Measurements from ENCODE around the gene RBM18. TPM values are rescaled to one million over a fixed set of nuclear protein-coding genes. Genes with fewer than 3 reads are reported as not detected.
A peak's percentile ranks its signal among the peaks of the same experiment; 100 is the strongest.

The RBM18 gene
- total RNA-seq, 1 donor from 2014 or later = 17.5 TPM

DNA sequence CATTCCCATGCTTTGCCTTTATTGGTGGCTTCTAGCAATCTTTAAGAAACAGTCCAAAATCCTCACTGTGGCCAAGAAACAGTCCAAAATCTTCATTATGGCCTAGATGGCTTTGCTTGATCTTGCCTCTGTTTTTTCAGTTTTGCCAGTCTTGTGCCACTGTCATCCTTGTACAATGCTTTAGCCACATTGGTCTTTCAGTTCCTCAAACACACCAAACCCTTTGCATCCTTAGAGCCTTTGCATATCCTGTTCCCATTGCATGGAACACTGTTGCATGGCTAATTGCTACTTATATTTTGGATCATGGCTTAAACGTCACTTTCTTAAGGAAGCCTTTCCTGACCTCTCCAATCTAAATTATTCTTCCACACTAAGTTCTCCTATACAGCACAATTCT is 22.1 kb upstream of the RBM18 start:
- peak; percentile 23 for ATAC-seq
- intact Hi-C loops (cut with DNase I) = no loop called here
- Histone ChIP-seq H3K9me3 (no peaks in the 10 kb centered on the region), H3K27me3 (no peaks in the 10 kb centered on the region), H3K27ac (no peak overlapping the region), H3K4me1 (peaks cover 5% of the 10 kb centered on the region), H3K36me3 (peaks cover 66% of the 10 kb centered on the region), H3K4me3 (no peak overlapping the region)
- TF ChIP-seq, protein P1, sequence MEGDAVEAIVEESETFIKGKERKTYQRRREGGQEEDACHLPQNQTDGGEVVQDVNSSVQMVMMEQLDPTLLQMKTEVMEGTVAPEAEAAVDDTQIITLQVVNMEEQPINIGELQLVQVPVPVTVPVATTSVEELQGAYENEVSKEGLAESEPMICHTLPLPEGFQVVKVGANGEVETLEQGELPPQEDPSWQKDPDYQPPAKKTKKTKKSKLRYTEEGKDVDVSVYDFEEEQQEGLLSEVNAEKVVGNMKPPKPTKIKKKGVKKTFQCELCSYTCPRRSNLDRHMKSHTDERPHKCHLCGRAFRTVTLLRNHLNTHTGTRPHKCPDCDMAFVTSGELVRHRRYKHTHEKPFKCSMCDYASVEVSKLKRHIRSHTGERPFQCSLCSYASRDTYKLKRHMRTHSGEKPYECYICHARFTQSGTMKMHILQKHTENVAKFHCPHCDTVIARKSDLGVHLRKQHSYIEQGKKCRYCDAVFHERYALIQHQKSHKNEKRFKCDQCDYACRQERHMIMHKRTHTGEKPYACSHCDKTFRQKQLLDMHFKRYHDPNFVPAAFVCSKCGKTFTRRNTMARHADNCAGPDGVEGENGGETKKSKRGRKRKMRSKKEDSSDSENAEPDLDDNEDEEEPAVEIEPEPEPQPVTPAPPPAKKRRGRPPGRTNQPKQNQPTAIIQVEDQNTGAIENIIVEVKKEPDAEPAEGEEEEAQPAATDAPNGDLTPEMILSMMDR (IDR thresholded peaks at IDR 0.05) = no peak
- DNase-seq = no peak

GRCh38 chr9:122281368-122281767 is 16.7 kb upstream of the RBM18 start:
- Histone ChIP-seq H3K4me1 (no peaks in the 10 kb centered on the region), H3K27ac (no peak overlapping the region)
- DNase-seq = no peak

DNA sequence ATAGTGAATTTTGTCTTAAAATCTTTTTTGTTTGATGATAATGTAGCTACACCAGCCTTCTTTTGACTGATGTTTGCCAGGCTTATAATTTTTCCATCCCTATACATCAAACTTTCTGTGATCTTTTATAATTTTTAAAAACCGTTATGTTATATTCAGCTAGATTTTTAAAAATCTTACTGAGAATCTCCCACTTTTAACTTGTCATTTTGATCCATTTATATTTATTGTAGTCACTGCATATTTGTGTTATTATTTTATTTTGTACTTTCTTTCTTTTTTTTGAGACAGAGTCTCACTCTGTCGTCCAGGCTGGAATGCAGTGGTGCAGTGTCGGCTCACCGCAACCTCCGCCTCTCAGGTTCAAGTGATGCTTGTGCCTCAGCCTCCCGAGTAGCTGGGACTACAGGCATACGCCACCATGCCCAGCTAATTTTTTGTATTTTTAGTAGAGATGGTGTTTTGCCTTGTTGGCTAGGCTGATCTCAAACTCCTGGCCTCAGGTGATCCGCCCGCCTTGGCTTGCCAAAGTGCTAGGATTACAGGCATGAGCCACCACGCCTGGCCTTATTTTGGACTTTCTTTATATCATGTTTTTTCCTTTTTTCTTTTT is 12.8 kb upstream of the RBM18 start:
- H3K36me3 ChIP-seq = peaks cover 16% of the 10 kb centered on the region
- intact Hi-C loops (cut with DNase I) = no loop called here
- no peaks in the 10 kb centered on the region for H3K27me3 ChIP-seq
- H3K4me3 ChIP-seq = no peak overlapping the region
- no peaks in the 10 kb centered on the region for H3K4me1 ChIP-seq
- DNase-seq (no peak), ATAC-seq (no peak)
- H3K9me3 ChIP-seq = no peaks in the 10 kb centered on the region
- no peak overlapping the region for H3K27ac ChIP-seq
- TF ChIP-seq, protein P1 (IDR thresholded peaks at IDR 0.05) = no peak

More at GRCh38 chr9:122281368-122281767, 16.7 kb upstream of the RBM18 start:
- H3K4me3 ChIP-seq = no peak overlapping the region
- peaks cover 34% of the 10 kb centered on the region for H3K36me3 ChIP-seq
- H3K27me3 ChIP-seq = no peaks in the 10 kb centered on the region
- H3K9me3 ChIP-seq = no peaks in the 10 kb centered on the region
- no peak for ATAC-seq
- TF ChIP-seq, protein P1 (IDR thresholded peaks at IDR 0.05) = no peak
- intact Hi-C loops (cut with DNase I) = no loop called here

GRCh38 chr9:122276096-122276495 is 11.5 kb upstream of the RBM18 start:
- H3K4me3 ChIP-seq = no peak overlapping the region
- ATAC-seq = no peak
- DNase-seq = no peak
- intact Hi-C loops (cut with DNase I) = no loop called here
- no peaks in the 10 kb centered on the region for H3K27me3 ChIP-seq
- H3K9me3 ChIP-seq = no peaks in the 10 kb centered on the region
- TF ChIP-seq, protein P1 (IDR thresholded peaks at IDR 0.05) = no peak
- H3K36me3 ChIP-seq = peaks cover 13% of the 10 kb centered on the region
- H3K27ac ChIP-seq = no peak overlapping the region
- H3K4me1 ChIP-seq = no peaks in the 10 kb centered on the region

DNA sequence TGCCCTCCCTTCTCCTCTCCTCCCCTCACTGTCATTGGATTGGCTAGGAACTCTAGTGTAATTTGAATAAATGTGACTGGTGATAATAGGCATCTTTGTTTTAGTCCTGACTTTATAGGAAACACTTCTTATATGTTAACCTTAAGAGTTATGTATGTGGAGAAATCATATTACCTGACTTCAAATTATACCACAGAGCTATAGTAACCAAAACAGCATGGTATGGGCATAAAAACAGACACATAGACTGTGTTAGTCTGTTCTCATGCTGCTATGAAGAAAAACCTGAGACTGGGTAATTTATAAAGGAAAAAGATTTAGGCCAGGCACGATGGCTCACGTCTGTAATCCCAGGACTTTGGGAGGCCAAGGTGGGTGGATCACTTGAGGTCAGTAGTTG is 9.4 kb upstream of the RBM18 start:
- TF ChIP-seq, protein P1 (IDR thresholded peaks at IDR 0.05) = no peak
- no peak for ATAC-seq
- Histone ChIP-seq H3K4me1 (no peaks in the 10 kb centered on the region), H3K9me3 (no peaks in the 10 kb centered on the region), H3K4me3 (no peak overlapping the region), H3K27ac (no peak overlapping the region), H3K27me3 (no peaks in the 10 kb centered on the region), H3K36me3 (peaks cover 9% of the 10 kb centered on the region)
- intact Hi-C loops (cut with DNase I) = no loop called here
- DNase-seq = no peak

Measured in upper lobe of right lung (tissue), 1 donor.